Tibial nerve (tissue), 4 donors: ENCODE data around the gene KIAA2012.

Experiments
- CTCF ChIP-seq, 5 experiments: fragments of 200-600 bp in 3 of 5; fragments of 450-650 bp in 2 of 5; sonication (generic) in 3 of 5; IDR thresholded peaks; one replicate each; pipeline ENCODE4 v1.5.1; 2016 to 2019; ENCODE audit warnings: antibody characterized with exemption in 5 of 5, mild to moderate bottlenecking in 3 of 5, moderate library complexity in 2 of 5
- EP300 ChIP-seq, 2 donors: sonication (generic); formaldehyde crosslinking; IDR thresholded peaks; one replicate each; pipeline ENCODE4 v1.6.1; 2017; ENCODE audit warnings: antibody characterized with exemption in 2 of 2, mild to moderate bottlenecking in 1 of 2
- POLR2A ChIP-seq, 2 donors: fragments of 450-650 bp; IDR thresholded peaks; one replicate each; pipeline ENCODE4 v1.6.1; 2017; ENCODE audit warnings: antibody characterized with exemption in 2 of 2, mild to moderate bottlenecking in 2 of 2, moderate library complexity in 2 of 2

GRCh38 chr2:202079310-202079709 lies 6.3 kb downstream of the KIAA2012 start:
- no peak for TF ChIP-seq CTCF (IDR thresholded peaks at IDR 0.05)
- TF ChIP-seq POLR2A (IDR thresholded peaks at IDR 0.05), result no peak
- TF ChIP-seq EP300 (IDR thresholded peaks at IDR 0.05), result no peak
